CD4-positive, alpha-beta T cell (primary cell): ENCODE results near the gene MSMB. TPM values are rescaled to one million over a fixed set of nuclear protein-coding genes. Genes with fewer than 3 reads are reported as not detected.

ENCODE experiments used
- ATAC-seq: fragments of 200-7000 bp; cut with Tn5 transposase; one replicate; pipeline ENCODE4 v1.10.0; 2022; ENCODE audit warnings: mild to moderate bottlenecking; ENCODE audit not compliant: poor library complexity
- CTCF ChIA-PET: fragments of 350-600 bp; sonication (Branson Sonifier 250); formaldehyde crosslinking; loops from one replicate; lab custom pipeline; 2021; ENCODE audit warnings: antibody characterized with exemption, inconsistent platforms; lab: Charles Lee
- POLR2A ChIA-PET: fragments of 350-600 bp; sonication (Branson Sonifier 250); formaldehyde crosslinking; loops from one replicate; lab custom pipeline; 2021; ENCODE audit warnings: antibody characterized with exemption, inconsistent platforms; lab: Charles Lee
- DNase-seq, 14 experiments: peaks; one replicate each; pipeline ENCODE4 v3.0.0-alpha.2; 2013 to 2020; ENCODE audit warnings: mixed read lengths in 2 of 14
- H3K27ac ChIP-seq, 2 donors: one replicate each; pipeline versions ENCODE4 v1.5.1 to v1.7.0; 2013; ENCODE audit warnings: low read length in 2 of 2, low read depth in 1 of 2, mild to moderate bottlenecking in 1 of 2
- H3K27me3 ChIP-seq, 2 experiments: 1 replicate in 1 of 2; 2 replicates in 1 of 2; pipeline versions ENCODE4 v1.6.1 to v1.7.0; 2013; ENCODE audit warnings: low read length in 2 of 2, control low read depth in 1 of 2, mild to moderate bottlenecking in 1 of 2, moderate library complexity in 1 of 2; ENCODE audit not compliant: insufficient read depth in 2 of 2, control insufficient read depth in 1 of 2
- H3K36me3 ChIP-seq: one replicate; pipeline ENCODE4 v1.6.1; 2013; ENCODE audit warnings: low read length, control low read depth; ENCODE audit not compliant: insufficient read depth
- H3K4me1 ChIP-seq: one replicate; pipeline ENCODE4 v1.6.1; 2013; ENCODE audit warnings: low read length, control low read depth; ENCODE audit not compliant: insufficient read depth
- H3K4me3 ChIP-seq: one replicate; pipeline ENCODE4 v1.5.1; 2013; ENCODE audit warnings: mild to moderate bottlenecking, low read length, moderate library complexity
- H3K9me3 ChIP-seq, 2 experiments: 1 replicate in 1 of 2; 2 replicates in 1 of 2; pipeline versions ENCODE4 v1.6.1 to v1.7.0; 2013; ENCODE audit warnings: low read length in 2 of 2, mild to moderate bottlenecking in 2 of 2, control low read depth in 1 of 2, moderate library complexity in 1 of 2; ENCODE audit not compliant: control insufficient read depth in 1 of 2, insufficient read depth in 1 of 2
- H3K27ac Mint-ChIP-seq: one replicate; pipeline ENCODE4 v1.8.0; 2020; ENCODE audit warnings: mixed read lengths
- H3K27me3 Mint-ChIP-seq: one replicate; pipeline ENCODE4 v1.8.0; 2021; ENCODE audit warnings: mixed read lengths
- H3K36me3 Mint-ChIP-seq: one replicate; pipeline ENCODE4 v1.8.0; 2021; ENCODE audit warnings: low read depth, mixed read lengths
- H3K4me1 Mint-ChIP-seq: one replicate; pipeline ENCODE4 v1.8.0; 2021; ENCODE audit warnings: low read depth, mixed read lengths
- H3K4me3 Mint-ChIP-seq: one replicate; pipeline ENCODE4 v1.8.0; 2020; ENCODE audit warnings: mild to moderate bottlenecking, mixed read lengths
- H3K9me3 Mint-ChIP-seq: one replicate; pipeline ENCODE4 v1.8.0; 2020; ENCODE audit warnings: mixed read lengths
- intact Hi-C, 2 experiments: fragments of 100-400 bp; cut with DNase I in 1 of 2; cut with micrococcal nuclease in 1 of 2; formaldehyde crosslinking; loops; one replicate each; pipeline versions ENCODE4 v1.15.1 to v1.9.0; 2023 to 2025; cut with DNase I, micrococcal nuclease
- total RNA-seq, 174 experiments: library from RNA in 2 of 174; stranded (reverse) in 2 of 174; gene quantifications; one replicate each; pipeline ENCODE4 v1.2.3 and lab custom pipeline; 2021 to 2026
- TF ChIP-seq, protein P1 (sequence below): fragments of 200-600 bp; IDR thresholded peaks from one replicate; pipeline ENCODE4 v1.8.0; 2022; ENCODE audit warnings: antibody characterized with exemption, mild to moderate bottlenecking

The MSMB gene
- total RNA-seq, 2 experiments from 2014 or later: not detected

DNA sequence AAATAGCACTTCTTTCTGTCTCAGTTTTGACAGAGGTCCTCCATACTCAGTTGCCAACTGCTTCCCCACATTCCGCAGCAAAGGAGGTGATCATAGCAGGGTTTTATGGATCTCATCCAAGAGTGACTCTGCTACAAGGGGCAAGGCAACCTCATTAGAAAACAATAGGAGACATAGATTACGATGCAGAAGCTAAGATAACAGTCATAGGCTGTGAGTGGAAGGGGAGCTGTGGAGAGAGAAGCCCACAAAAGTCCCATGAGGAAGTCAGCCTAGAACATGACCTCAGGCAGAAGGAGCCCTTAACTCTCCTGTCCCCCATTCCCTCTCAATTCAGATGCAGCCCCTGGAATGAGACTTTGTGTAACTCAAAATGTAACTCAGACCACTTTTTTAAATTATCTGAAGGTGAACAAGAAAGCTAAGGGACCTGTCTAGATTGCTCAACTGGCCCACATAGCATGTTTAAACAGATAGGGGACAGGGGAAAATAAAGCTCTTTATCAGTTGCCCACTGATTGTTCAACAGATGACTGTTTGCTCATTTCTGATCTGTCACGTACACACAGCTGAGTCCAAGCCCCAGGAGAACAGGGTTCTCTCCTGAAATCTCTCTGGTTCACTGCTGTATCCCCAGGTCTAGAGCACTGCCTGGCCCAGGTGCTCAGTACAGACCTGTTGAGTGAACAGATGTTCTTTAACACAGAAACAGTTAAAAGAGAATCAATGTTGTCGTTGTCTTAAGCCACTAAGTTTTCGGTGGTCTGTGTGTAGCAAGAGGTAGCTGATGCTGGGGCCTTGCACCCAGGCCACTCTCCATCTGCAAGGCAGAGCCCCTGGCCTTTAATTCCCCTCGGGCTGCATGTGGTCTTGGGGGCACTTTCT, 14.2 kb downstream of the MSMB start:
- ChIA-PET POLR2A (no interaction called here), CTCF (no interaction called here)
- Mint-ChIP-seq H3K4me3 (peak overlapping the region; percentile 83), H3K4me1 (peaks cover 40% of the 10 kb centered on the region), H3K36me3 (peaks cover 26% of the 10 kb centered on the region), H3K27ac (no peak overlapping the region), H3K9me3 (no peaks in the 10 kb centered on the region), H3K27me3 (no peaks in the 10 kb centered on the region)
- intact Hi-C loops: loop anchor here (2.0 to 10.0 kb wide), 5 partner anchors 59 to 797 kb away; partner anchors contain the start of gene TIMM23 (in 1 of the 2)
- H3K27me3 ChIP-seq: no peaks in the 10 kb centered on the region
- H3K27ac ChIP-seq: no peak overlapping the region
- H3K9me3 ChIP-seq: no peaks in the 10 kb centered on the region
- DNase-seq (no peak), ATAC-seq (no peak)
- peaks cover 4% of the 10 kb centered on the region for H3K36me3 ChIP-seq
- peaks cover 34% of the 10 kb centered on the region for H3K4me1 ChIP-seq
- TF ChIP-seq, protein P1, sequence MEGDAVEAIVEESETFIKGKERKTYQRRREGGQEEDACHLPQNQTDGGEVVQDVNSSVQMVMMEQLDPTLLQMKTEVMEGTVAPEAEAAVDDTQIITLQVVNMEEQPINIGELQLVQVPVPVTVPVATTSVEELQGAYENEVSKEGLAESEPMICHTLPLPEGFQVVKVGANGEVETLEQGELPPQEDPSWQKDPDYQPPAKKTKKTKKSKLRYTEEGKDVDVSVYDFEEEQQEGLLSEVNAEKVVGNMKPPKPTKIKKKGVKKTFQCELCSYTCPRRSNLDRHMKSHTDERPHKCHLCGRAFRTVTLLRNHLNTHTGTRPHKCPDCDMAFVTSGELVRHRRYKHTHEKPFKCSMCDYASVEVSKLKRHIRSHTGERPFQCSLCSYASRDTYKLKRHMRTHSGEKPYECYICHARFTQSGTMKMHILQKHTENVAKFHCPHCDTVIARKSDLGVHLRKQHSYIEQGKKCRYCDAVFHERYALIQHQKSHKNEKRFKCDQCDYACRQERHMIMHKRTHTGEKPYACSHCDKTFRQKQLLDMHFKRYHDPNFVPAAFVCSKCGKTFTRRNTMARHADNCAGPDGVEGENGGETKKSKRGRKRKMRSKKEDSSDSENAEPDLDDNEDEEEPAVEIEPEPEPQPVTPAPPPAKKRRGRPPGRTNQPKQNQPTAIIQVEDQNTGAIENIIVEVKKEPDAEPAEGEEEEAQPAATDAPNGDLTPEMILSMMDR: no peak
- H3K4me3 ChIP-seq: no peak overlapping the region

DNA sequence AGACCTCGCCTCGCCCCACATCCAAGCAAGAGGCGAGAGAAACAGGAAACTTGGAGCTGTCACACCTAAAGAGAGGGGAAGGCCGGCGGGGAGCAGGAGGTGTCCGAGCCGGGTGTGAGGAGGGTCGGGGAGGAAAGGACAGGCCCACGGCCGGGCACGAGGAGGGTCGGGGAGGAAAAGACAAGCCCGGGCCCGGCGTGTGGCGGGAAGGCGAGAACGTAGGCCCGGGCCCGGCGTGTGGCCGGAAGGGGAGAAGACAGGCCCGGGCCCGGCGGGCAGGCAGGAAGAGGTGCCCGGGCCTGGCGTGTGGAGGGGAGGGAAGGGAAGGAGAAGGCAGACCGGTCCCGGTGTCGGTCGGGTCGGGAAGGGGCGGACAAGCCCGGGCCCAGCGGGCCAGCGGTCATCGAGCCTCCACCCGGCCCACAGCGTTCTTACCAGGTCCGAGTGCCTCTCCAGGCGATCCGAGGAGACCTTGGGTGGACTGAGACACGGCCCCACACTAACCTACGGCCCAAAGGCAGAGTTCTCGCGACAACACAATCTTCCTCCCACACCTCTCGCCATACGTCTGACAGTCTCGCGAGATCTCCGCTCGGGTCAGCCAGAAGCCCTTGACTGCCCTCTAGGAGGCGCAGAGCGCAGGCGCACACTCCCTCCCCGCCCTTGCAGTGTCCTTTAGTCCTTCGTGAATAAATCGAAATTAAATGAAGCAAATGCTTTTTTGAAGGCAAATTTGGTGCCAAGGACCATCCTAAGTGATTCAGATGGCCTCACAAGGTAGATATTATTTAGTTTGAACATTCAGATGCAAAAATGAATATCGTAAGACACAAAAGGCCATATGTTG, 15.8 kb downstream of the MSMB start, which contains the start of gene NCOA4:
TSS of gene NCOA4 (minus strand) at position 533 of the 847 bp plus-strand sequence. CDS start 13,943 bp downstream, outside the sequence.
- POLR2A ChIA-PET: interaction anchor here (0.8 to 2.0 kb wide), 3 partner anchors 10 to 62 kb away, joined by 3 to 16 read pairs (median 5); no protein-coding TSS in a partner anchor
- CTCF ChIA-PET: interaction anchor here (1.2 kb wide), 1 partner anchor 65 kb away, joined by 4 read pairs; no protein-coding TSS in a partner anchor
- Histone ChIP-seq H3K4me1 (peaks cover 40% of the 10 kb centered on the region), H3K4me3 (peak within 1 kb of the TSS; percentile 87), H3K36me3 (peaks cover 4% of the 10 kb centered on the region), H3K27ac (peak within 1 kb of the TSS; percentile 92 to 94), H3K27me3 (no peaks in the 10 kb centered on the region), H3K9me3 (no peaks in the 10 kb centered on the region)
- H3K9me3 Mint-ChIP-seq: no peaks in the 10 kb centered on the region
- peak within 1 kb of the TSS; percentile 91 for H3K4me3 Mint-ChIP-seq
- peaks cover 39% of the 10 kb centered on the region for H3K36me3 Mint-ChIP-seq
- H3K27me3 Mint-ChIP-seq: no peaks in the 10 kb centered on the region
- TF ChIP-seq, protein P1: peak; percentile 75
- DNase-seq (peak; percentile 89 to 99 (median 96)), ATAC-seq (peak; percentile 97)
- peaks cover 55% of the 10 kb centered on the region for H3K4me1 Mint-ChIP-seq
- intact Hi-C loops: loop anchor here (2.0 to 10.0 kb wide), 4 partner anchors 58 to 796 kb away; partner anchors contain the start of gene TIMM23 (in 1 of the 2)
- peak within 1 kb of the TSS; percentile 87 for H3K27ac Mint-ChIP-seq
